ENCODE measurements around the gene TNFSF11.

DNA sequence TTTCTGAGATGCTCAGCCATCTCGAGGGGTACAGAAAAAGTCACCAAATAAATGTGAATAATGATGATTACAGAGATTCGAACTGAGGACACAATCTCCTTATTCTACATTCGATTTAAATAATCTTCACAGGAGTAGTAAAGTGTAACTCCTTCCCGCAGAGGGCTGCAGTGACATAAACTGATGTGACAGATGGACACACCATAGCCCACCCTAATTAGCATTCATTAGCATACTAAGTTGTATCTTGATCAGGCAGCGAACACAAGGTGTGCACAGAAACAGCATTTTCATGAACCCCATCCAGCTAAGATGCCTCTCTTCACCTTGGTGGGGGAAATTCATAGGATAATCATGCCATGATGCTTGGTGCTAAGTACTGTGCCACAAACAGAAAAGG is 83.0 kb downstream of the TNFSF11 start:
- TF ChIP-seq, protein P1, sequence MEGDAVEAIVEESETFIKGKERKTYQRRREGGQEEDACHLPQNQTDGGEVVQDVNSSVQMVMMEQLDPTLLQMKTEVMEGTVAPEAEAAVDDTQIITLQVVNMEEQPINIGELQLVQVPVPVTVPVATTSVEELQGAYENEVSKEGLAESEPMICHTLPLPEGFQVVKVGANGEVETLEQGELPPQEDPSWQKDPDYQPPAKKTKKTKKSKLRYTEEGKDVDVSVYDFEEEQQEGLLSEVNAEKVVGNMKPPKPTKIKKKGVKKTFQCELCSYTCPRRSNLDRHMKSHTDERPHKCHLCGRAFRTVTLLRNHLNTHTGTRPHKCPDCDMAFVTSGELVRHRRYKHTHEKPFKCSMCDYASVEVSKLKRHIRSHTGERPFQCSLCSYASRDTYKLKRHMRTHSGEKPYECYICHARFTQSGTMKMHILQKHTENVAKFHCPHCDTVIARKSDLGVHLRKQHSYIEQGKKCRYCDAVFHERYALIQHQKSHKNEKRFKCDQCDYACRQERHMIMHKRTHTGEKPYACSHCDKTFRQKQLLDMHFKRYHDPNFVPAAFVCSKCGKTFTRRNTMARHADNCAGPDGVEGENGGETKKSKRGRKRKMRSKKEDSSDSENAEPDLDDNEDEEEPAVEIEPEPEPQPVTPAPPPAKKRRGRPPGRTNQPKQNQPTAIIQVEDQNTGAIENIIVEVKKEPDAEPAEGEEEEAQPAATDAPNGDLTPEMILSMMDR (conservative IDR thresholded peaks at IDR 0.05; ENCODE audit: low read depth in 2 of 2): no peak
- TF ChIP-seq, protein P2, sequence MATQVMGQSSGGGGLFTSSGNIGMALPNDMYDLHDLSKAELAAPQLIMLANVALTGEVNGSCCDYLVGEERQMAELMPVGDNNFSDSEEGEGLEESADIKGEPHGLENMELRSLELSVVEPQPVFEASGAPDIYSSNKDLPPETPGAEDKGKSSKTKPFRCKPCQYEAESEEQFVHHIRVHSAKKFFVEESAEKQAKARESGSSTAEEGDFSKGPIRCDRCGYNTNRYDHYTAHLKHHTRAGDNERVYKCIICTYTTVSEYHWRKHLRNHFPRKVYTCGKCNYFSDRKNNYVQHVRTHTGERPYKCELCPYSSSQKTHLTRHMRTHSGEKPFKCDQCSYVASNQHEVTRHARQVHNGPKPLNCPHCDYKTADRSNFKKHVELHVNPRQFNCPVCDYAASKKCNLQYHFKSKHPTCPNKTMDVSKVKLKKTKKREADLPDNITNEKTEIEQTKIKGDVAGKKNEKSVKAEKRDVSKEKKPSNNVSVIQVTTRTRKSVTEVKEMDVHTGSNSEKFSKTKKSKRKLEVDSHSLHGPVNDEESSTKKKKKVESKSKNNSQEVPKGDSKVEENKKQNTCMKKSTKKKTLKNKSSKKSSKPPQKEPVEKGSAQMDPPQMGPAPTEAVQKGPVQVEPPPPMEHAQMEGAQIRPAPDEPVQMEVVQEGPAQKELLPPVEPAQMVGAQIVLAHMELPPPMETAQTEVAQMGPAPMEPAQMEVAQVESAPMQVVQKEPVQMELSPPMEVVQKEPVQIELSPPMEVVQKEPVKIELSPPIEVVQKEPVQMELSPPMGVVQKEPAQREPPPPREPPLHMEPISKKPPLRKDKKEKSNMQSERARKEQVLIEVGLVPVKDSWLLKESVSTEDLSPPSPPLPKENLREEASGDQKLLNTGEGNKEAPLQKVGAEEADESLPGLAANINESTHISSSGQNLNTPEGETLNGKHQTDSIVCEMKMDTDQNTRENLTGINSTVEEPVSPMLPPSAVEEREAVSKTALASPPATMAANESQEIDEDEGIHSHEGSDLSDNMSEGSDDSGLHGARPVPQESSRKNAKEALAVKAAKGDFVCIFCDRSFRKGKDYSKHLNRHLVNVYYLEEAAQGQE (IDR thresholded peaks at IDR 0.05; ENCODE audit: unreplicated experiment): no peak
- TF ChIP-seq EZH2 (IDR thresholded peaks at IDR 0.05; ENCODE audit: low read depth, unreplicated experiment): no peak
- no peak for TF ChIP-seq POLR2AphosphoS5 (IDR thresholded peaks at IDR 0.05; ENCODE audit: low read depth)
- TF ChIP-seq EZH2phosphoT487 (IDR thresholded peaks at IDR 0.05; ENCODE audit: unreplicated experiment): no peak
- no peak for TF ChIP-seq JUNB (IDR thresholded peaks at IDR 0.05; ENCODE audit: unreplicated experiment)
